Gastroesophageal sphincter (tissue), 3 donors: ENCODE results near the gene SLC38A10.

Experiments
- CTCF ChIP-seq, 4 experiments: fragments of 200-600 bp in 2 of 4; fragments of 450-650 bp in 2 of 4; sonication (generic) in 1 of 4; IDR thresholded peaks; one replicate each; pipeline ENCODE4 v1.5.1; 2017 to 2019; ENCODE audit warnings: antibody characterized with exemption in 4 of 4, mild to moderate bottlenecking in 2 of 4, moderate library complexity in 2 of 4
- POLR2A ChIP-seq, 2 donors: fragments of 450-650 bp; IDR thresholded peaks; one replicate each; pipeline ENCODE4 v1.6.1; 2017; ENCODE audit warnings: antibody characterized with exemption in 2 of 2, mild to moderate bottlenecking in 2 of 2, moderate library complexity in 1 of 2
- POLR2AphosphoS5 ChIP-seq: sonication (generic); formaldehyde crosslinking; IDR thresholded peaks from one replicate; pipeline ENCODE4 v1.6.1; 2017; ENCODE audit warnings: antibody characterized with exemption

- TF ChIP-seq POLR2A (IDR thresholded peaks at IDR 0.05) = no peak
- no peak for TF ChIP-seq POLR2AphosphoS5
- TF ChIP-seq CTCF (IDR thresholded peaks at IDR 0.05) = no peak
These were observed 86.5 kb downstream of the SLC38A10 start for GRCh38 chr17:81208651-81209050.
